Stimulated activated CD4-positive, alpha-beta T cell treated with anti-CD3 and anti-CD28 coated beads, TNF-alpha, amount 100 ng/mL, for 24 hours (primary cell): ENCODE results near the gene NXPH2.
A peak's percentile ranks its signal among the peaks of the same experiment; 100 is the strongest.

Experiments used
- DNase-seq, 3 experiments: peaks; one replicate each; pipeline ENCODE4 v3.0.0-alpha.2; 2020; ENCODE audit warnings: low read depth in 3 of 3

NXPH2 gene

DNA sequence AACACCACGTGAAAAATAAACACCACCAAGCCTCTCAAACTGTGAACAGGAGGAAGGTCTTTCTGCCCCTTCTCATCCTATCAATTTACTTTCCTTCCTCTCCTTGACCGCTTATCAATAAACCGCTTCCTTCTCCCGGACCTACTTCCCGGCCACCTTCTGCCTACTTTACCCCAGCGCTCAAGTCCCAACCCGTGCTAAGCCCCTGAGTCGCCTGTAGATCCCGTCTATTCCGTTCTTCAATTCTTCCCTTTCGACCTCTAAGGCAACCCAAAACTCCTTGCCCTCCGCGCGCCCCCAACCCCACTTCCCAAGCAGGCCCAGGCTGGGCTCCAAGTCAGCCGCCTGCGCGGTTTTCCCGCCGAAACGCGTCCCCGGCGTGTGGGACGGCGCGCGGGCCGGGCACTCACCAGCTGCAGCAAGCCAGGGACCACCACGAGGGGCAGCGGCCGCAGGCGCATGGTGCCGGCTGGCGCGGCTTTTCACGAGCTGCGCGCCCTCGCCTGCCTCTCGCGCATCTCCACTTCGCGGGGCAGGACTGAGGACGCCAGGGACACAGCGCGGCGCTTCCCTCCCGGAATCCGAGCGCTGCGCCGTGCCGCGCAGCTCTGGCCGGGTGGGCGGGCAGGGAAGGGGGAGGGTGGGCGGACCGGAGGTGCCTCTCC is at the start of gene NXPH2:
Gene NXPH2, minus strand, starts transcription at position 610 of the 665 bp plus-strand sequence. Its CDS starts 149 bp downstream, at position 461.
- DNase-seq, result no peak

DNA sequence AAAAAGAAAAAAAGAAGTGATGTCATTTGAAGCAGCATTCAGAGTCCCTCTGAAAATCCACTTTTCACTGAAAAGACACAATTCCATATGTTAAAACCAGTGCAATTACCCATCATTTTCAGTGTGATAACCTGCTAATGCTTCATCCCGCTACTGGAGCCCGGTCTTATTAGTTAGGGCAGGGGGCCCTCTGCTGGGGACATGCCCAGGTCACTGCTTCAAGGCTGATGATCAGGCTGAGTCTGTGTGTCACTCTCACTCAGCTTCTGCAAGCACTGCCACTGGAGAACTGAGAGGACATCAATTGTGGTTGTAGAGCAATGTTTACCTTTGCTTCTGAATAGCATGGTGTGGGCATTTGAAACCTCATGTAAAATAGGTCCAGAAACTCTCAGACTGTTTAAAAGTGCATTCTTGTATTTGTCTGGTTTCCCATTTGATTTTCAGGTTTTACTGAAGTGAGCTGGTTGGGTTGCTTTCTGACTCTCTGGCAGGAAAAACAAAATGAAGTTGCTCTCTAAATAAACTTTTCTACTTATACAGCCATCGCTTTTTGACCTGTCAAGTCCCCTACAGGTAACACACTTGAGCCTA is 49.2 kb upstream of the NXPH2 start:
- peak in 1 of 3 experiments; percentile 4 for DNase-seq

DNA sequence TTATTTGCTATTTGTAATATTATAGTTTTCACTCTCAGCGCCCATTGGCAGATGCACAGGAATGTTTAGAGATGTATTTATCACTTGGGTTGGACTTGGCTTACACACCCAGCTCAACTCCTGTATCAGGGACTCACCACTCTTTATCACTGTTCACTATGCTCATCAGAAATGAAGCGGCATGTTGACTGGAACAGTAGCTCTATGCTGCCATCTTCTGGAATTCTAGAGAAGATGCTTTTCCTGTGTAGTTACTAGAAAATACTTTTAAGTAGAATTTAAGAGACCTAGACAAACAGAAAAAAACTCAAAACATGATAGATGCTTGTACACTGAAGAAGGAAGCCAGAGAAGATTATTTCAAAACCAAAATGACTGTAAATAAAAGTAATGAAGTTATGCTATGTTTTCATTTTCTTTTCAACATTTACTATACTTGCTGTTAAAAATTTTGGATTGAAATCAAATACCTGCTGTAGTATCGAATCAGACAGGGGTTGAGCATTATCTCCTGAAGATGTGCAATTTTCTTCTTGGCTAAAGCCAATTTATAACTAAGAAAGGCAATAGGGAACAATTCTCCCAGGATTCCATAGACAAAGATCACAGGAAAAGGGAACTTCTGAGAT is 47.4 kb upstream of the NXPH2 start:
- DNase-seq, result no peak

DNA sequence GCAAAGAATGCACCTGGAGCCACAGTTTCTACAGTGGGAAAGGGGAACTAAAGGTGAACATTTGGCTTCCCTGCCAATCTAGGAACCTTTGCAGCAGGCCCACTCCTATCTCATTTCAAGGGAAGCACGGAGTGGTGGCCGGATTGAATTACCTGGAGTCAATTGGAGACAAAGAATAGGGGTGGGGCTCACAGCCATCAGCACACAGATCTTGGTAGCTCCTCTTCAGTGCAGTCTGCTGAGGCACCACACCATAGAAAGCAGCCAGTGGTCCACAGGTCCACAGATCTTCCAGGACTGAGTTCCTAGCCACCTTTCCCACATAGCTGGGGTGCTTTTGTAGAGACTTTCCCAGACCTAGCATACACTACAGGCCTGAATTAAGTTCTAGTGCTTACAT is 43.5 kb upstream of the NXPH2 start:
- DNase-seq, result no peak

DNA sequence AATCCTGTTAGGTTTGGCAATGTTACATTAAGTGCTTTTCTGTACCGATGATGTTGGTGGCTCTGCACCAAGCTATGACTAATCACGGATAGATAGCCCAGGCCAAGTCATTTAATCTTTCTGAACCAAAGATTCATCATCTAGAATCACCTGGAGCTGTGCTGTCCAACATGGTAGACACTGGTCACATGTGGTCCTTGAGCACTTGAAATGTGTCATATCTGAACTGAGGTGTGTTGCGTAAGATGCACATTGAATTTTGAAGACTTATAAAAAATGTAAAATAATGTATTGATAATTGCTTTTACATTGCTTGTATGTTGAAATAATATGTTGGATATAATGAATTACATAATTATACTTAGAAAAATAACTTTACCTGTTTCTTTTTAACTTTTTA is 39.8 kb upstream of the NXPH2 start:
- no peak for DNase-seq

DNA sequence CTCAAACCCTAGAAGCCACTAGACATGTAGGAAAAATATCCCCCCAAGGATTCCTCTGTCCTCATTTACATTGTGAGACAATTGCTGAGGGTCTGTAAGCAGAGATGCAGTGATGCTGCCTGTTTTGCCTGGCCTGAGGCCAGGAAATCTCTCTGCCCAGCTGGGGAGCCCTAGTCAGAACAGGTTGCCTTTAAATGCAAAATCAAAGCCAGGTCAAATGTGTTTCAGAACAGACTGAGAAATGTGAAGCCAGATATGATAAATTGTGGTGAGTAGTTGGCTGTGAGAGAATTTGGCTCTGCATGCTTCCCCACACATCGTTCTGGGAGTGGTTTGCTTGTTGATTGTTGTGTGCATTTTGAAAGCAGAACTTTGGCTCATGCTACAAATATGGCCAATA is 38.4 kb upstream of the NXPH2 start:
- no peak for DNase-seq

DNA sequence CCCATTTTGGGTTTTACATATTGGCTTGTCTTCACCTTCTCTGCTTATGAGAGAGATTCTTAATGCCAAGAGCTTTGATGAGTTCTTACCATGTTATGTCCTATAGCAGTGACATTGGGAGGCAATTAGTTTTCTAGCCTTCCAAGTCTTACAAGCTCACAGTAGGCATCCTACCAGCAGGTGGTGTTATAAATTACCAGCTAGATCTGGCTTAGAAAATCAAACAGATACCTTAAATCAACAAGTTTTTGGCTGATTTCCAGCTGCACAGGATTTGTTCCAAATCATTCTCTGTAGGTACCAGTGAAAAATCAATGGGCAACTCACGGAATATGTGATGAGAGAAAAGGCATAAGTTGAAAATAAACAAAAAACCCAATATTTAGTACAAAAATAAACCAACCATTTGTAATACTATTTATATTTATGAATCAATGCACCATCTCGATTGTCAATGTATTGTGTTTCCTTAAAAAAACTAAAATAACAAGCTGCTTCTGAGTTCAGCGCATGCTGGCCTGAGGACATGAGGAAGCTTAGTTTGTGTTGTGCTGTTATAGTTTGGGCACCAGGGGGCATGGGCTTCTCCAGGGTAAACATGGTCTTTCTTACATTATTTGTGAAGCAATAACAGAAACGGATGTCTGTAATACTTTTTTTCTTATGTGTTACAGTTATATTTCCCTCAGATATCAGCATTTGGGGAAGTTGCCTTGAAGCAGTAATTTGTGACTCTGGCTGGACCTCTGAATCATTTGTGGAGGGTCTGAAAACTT is 34.1 kb upstream of the NXPH2 start:
- no peak for DNase-seq

DNA sequence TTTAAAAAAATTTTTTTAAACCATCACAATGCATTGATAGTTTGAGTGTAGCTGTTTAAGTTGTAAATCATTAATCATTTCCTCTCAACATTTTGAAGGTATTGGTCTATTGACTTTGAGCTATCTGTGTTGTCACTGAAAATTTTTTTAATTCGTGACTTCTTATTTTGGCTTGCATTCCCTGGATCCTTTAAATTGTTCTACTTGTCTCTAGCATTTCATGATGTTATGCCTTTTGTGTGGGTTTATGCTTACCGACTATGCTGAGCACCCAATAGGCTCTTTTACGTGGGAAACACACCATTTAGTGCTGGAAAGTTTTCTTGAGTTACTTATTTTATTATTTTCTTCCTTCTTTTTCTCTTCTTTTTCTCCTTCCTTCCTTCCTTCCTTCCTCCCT is 31.2 kb upstream of the NXPH2 start:
- DNase-seq, result no peak

DNA sequence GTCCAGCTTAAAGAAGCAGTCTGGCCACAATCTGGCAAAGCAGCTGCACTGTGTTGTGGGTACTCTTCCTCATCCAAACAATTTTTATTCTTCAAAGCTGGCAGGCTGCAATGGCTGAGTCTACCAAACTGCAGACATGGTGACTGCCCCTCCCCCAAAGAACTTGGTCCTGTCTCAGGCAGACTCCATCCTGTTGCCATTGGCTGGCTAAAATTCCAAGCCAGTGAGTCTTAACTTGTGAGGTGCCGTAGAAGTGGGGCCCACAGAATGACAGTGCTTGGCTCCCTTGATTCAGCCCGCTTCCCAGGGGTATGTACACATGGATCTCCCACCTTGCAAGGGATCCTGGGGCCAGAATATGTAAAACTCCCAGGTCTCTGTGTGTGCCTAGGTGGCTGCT is 14.5 kb upstream of the NXPH2 start:
- DNase-seq, result no peak

DNA sequence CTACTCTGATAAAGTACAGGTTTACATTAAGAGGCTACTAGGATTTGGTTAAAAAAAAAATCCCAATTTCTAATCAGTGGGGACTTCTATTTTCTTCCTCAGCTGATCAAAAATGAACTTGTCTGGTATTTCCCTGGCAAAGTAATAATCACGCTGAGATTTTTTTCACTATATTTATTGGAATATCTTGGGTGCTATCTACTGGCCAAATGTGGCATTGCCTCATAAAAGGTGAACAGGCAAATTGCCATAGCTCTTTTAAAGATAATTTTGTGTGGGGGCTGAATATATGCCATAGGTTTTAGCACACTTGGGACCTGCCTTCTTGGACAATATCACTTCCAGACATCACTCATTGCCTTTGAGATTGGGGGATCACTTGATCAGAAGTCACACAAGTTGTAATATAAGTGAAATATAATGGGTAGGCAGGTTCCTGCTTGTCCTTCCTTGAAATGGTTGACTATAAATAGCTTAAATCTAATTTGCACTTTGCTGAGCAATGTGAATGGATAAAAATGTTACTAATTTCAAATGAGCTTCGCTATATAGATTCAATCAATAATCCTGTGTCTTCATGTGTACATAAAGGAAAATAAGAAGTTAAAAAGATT is 7.0 kb upstream of the NXPH2 start:
- DNase-seq, result no peak

DNA sequence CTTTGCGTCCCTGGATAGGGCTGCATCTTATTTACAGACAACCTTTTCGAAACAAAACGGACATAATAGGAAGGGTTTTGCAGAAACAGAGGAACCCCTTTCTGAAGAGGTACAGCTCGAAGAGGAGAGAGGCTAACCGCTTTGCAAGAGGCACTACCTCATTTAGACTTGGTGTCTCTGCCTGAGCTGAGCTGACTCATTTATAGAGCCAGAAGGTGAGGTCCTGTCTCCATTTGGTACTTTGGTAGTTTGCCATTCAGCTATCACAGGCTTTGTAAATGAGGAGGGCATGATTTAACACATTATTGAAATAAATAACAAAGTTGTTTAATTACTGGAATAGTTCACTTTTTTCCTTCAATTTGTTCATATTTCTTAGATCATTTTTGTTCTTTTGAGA is 2.2 kb upstream of the NXPH2 start:
- no peak for DNase-seq

DNA sequence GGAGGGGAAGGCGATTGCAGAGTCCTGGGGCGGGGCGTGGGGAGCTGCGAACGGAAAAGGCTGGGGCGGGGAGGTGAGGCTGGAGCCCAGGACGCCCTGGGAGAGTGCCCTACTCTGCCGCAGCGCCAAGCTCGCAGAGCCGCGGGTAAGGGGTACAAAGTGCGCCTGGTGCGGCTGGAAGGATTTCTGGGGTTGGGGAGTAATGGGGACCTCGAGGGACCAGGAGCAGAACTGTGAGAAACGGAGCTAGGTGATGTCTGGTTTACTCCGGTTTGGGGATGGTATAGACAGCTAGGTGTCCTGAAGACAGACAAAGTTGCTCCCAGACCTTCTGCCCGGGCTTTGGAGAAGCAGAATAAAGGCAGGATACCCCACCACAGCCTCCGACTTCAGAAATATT is 718 bp upstream of the NXPH2 start:
- DNase-seq, result no peak

DNA sequence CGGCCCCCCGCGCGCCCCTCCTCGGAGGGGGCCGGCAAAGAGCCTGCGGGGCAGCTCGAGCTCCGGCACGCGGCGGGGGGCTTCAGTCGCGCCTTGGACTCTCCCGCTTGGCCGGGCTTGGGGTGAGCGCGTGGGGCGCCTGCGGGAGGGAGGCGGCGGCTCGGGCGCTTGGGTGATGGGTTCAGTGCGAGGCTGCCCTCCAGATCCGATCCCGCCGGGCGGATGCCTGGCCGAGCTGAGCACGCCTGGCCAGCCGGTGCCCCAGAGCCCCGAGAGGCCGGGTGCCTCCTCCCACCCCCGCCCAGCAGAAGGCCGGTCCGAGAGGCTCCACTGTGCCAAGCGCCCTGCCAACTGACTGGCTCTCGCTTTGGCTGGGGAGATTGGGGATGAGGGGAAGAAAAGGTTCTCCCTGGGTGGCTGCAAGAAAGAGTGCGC is 273 bp upstream of the NXPH2 start:
- DNase-seq, result no peak

DNA sequence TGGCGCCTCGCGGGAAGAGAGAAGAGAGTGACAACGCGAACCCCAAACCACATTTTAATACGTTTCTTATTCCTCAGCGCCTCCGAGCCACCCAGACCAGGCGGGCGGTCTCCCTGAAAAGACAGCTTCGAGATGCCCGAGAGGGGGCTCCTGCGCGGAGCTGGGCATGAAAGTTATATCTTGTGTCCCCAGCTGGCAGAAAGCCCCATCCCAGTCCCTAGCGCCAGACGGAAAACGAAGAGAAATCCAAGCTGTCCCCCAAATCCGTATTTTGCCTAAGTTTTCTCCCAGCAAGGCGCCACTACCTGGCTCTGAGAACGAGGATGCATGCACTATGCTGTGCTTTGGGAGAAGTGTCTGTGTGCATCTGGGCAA is 797 bp downstream of the NXPH2 start:
- no peak for DNase-seq

DNA sequence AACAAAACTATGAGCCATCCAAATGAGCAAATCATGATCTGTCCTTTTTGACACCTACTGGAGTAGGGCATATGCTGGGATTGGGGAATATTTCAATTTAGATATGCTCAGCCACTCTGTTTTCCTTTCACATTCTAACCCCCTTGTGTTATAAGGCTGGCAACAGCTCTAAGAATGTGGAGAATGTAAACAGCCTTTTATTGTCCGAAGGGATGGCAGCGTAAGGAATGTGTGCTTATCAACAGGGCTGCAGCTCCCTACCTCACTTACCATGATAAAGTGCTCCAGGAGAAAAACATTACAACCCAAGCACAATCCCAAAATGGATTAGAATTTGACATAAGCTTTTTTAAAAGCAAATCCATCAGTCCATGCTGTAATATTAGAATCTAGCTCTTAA is 2.2 kb downstream of the NXPH2 start:
- DNase-seq, result no peak

DNA sequence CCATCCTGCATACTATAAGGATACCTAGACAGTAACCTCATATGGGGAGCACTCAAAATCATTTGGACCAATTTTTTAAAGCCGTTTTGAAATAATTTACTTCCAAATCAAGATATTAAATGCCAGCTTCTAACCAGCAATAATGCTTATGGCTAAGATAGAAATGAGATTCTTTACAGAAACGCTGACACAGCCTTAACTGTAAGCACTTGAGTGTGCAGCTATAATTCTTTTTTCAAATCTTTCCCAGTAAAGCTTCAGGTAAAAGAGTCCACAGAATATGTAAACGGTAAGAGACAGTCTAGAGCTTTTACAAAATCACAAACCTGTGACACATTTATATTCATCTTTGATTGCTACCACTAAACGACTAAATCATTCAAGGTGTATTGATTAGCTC is 4.5 kb downstream of the NXPH2 start:
- DNase-seq, result no peak

DNA sequence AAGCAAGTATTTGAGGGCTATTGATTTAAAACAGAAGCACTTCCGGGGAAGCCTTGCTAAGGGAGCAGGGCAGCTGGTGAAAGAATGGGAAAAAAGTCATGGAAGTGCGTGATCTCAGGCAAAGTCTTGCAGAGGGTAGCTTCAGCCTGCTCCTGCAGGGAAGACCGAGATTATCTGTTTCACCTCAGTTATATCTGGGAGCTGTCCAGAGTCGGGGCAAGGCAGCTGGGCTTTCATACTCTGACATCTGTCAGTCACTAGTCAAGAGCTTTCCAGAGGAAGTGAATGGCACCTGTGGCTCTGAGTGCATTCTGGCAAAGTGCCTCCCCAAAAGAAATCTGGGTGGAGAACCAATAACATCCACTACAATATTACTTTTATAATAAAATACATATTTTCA is 8.7 kb downstream of the NXPH2 start:
- DNase-seq, result no peak

DNA sequence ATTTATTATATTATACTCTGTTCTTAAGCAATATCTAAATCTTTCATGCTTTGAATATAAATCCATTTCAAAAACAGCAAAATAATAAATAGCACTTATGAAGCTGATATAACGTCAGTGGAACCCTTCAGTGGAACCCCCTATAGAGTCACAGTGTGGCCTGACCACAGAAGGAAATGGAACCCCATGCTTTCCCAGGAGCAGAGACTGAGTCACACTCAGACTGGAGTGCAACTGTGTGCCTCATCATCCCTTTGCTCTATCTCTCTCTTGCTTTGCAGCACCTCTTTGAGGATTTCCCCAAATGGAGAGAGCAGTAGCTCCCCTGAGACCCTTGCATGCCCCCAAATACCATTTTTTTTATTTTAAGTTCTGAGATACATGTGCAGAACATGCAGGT is 13.1 kb downstream of the NXPH2 start:
- no peak for DNase-seq

DNA sequence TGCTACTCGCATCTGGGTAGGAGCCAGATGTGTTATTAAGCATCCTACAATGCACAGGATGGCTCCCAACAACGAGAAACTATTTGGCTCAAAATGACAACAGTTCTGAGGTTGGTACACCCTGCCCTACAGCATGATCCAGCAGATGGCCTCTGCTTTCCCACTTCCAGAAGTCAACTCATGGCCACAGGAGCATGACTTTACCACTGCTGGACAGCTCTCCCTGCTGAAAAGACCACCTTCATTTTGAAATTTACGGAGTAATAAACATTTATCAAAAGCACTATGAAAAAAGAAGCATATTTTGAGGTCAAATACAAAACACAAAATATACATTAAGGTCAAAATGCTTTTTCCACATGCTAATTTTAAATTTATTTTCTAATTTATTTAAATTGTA is 13.7 kb downstream of the NXPH2 start:
- DNase-seq, result no peak

DNA sequence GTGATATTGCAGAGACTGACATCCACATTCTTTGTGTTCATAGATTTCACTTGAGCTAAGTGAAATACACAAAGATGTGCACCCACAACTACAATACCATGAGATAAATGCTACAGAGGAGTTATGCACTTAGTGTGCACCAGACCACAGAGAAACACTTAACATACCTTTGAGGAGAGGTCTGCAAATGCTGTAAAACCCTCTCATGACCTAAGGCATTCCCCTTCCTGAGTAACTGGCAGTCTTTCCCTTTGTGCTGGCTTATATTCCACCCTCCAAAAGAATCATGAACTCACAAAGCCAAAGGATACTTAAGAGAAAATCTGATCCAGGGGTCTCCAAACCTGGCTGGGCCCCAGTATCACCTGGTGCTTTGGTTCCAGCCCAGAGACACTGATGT is 16.2 kb downstream of the NXPH2 start:
- DNase-seq, result no peak

DNA sequence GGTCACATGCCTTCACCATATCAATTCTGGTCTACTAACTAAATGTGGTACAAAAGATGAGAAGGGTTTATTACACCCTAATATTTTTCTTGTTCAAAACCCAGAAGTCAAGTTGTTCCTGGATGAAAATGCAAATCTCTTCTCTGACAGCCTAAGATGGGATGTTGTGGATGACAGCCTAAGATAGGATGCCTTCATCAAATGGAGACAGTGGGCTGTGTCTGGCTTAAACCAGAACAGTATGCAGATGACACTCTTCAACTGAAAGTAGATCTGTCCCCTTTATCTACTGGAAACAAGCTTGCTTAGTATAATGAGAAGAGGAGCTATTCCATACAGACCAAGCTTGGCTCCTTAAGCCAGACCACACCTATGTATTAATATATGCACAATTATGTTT is 17.7 kb downstream of the NXPH2 start:
- no peak for DNase-seq

DNA sequence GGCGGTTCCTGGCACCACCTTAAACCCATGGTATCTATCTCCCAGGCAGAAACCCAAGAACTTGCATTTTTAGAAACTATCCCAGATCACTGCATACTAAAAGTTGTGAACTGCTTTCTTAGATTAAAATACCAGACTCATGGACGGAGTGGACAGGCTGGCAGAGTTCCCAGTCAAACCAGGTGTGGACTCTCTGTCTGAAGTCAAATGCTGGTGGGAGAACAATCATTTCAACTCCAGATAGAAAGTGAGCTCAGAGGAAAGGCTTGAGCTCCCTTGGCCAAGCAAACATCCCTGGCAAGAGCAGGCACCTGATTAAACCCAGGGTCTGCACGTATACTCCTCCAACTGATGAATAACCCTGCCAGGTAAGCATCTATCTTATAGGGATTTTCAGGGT is 19.5 kb downstream of the NXPH2 start:
- DNase-seq, result no peak
